H1 (cell line): ENCODE results near the gene RABGAP1. TPM values are rescaled to one million over a fixed set of nuclear protein-coding genes. Genes with fewer than 3 reads are reported as not detected.

ENCODE experiments used
- CTCF ChIA-PET: fragments of 300-600 bp; sonication (Branson Sonifier 250); formaldehyde crosslinking; loops from one replicate; lab custom pipeline; 2021; ENCODE audit not compliant: partially characterized antibody; lab: Charles Lee
- POLR2A ChIA-PET: fragments of 300-600 bp; sonication (Branson Sonifier 250); formaldehyde crosslinking; loops from one replicate; lab custom pipeline; 2021; ENCODE audit warnings: inconsistent platforms; ENCODE audit not compliant: partially characterized antibody; lab: Charles Lee
- DNase-seq, 2 experiments: peaks; one replicate each; pipeline versions ENCODE4 v3.0.0 to v3.0.0-alpha.2; 2010 to 2022; ENCODE audit warnings: low spot score in 2 of 2, low read depth in 1 of 2, mixed read lengths in 1 of 2
- FAIRE-seq: peaks from 2 replicates; lab custom pipeline; 2011; peaks lifted over from hg19 to GRCh38; lab: Jason Lieb, UNC
- H2AFZ ChIP-seq: 2 replicates; pipeline ENCODE4 v1.8.1; 2012; ENCODE audit warnings: low read length, inconsistent platforms
- H2AK5ac ChIP-seq: 2 replicates; pipeline ENCODE4 v1.6.1; 2013; ENCODE audit warnings: low read depth, low read length
- H2BK120ac ChIP-seq: replicated peaks from 2 replicates; pipeline ENCODE3; 2013; ENCODE audit warnings: low read depth, low read length, inconsistent platforms
- H2BK12ac ChIP-seq: 2 replicates; pipeline ENCODE4 v1.6.1; 2013; ENCODE audit warnings: low read depth, low read length
- H2BK15ac ChIP-seq: 2 replicates; pipeline ENCODE4 v1.6.1; 2013; ENCODE audit warnings: low read length
- H2BK20ac ChIP-seq: 2 replicates; pipeline ENCODE4 v1.6.1; 2013; ENCODE audit warnings: low read length
- H2BK5ac ChIP-seq: 2 replicates; pipeline ENCODE4 v1.6.1; 2013; ENCODE audit warnings: low read depth, low read length
- H3K14ac ChIP-seq: 2 replicates; pipeline ENCODE4 v1.6.1; 2013; ENCODE audit warnings: inconsistent platforms; ENCODE audit not compliant: insufficient read length
- H3K18ac ChIP-seq: 2 replicates; pipeline ENCODE4 v1.6.1; 2013; ENCODE audit warnings: low read length; ENCODE audit errors: extremely low read depth
- H3K23ac ChIP-seq: 2 replicates; pipeline ENCODE4 v1.6.1; 2013; ENCODE audit warnings: inconsistent platforms; ENCODE audit not compliant: insufficient read length
- H3K23me2 ChIP-seq: 2 replicates; pipeline ENCODE4 v1.6.1; 2013; ENCODE audit warnings: low read depth, low read length
- H3K27ac ChIP-seq: 2 replicates; pipeline ENCODE4 v1.6.1; 2011; ENCODE audit warnings: low read depth, low read length, inconsistent platforms
- H3K27me3 ChIP-seq, 4 experiments: replicated peaks in 1 of 4; 1 replicate in 1 of 4; 2 replicates in 3 of 4; pipeline versions ENCODE4 v1.6.1 to v1.8.1; 2011 to 2013; ENCODE audit warnings: low read length in 3 of 4, mild to moderate bottlenecking in 3 of 4, inconsistent platforms in 2 of 4, mixed read lengths in 2 of 4, moderate library complexity in 1 of 4; ENCODE audit not compliant: control insufficient read depth in 3 of 4, insufficient read depth in 3 of 4; ENCODE audit errors: extremely low read depth in 1 of 4
- H3K36me3 ChIP-seq, 4 experiments: 2 replicates each; pipeline versions ENCODE4 v1.6.1 to v1.8.1; 2011 to 2013; ENCODE audit warnings: mild to moderate bottlenecking in 4 of 4, low read length in 3 of 4, moderate library complexity in 2 of 4, control low read depth in 1 of 4, inconsistent platforms in 1 of 4; ENCODE audit not compliant: insufficient read depth in 4 of 4, control insufficient read depth in 2 of 4
- H3K4ac ChIP-seq: replicated peaks from 2 replicates; pipeline ENCODE3; 2013; ENCODE audit warnings: low read length, low read depth, mixed read lengths, inconsistent platforms; ENCODE audit not compliant: insufficient read length
- H3K4me1 ChIP-seq, 4 experiments: replicated peaks in 1 of 4; 1 replicate in 1 of 4; 2 replicates in 3 of 4; pipeline versions ENCODE4 v1.6.1 to v1.8.1; 2011 to 2013; ENCODE audit warnings: low read length in 3 of 4, inconsistent platforms in 2 of 4, mixed read lengths in 1 of 4; ENCODE audit not compliant: insufficient read depth in 4 of 4, control insufficient read depth in 3 of 4
- H3K4me2 ChIP-seq, 2 experiments: 2 replicates each; pipeline versions ENCODE4 v1.6.1 to v1.8.1; 2011 to 2013; ENCODE audit warnings: low read depth in 2 of 2, low read length in 2 of 2, control low read depth in 1 of 2, inconsistent platforms in 1 of 2, mild to moderate bottlenecking in 1 of 2; ENCODE audit not compliant: insufficient read depth in 1 of 2
- H3K4me3 ChIP-seq, 4 experiments: fragments of 200-600, 300-600 bp in 1 of 4; sonication (generic), shearing (Covaris generic), sonication (Bioruptor Twin) in 1 of 4; 2 replicates each; pipeline versions ENCODE4 v1.5.1 to v1.8.1; 2011 to 2016; ENCODE audit warnings: low read length in 4 of 4, low read depth in 3 of 4, control low read depth in 2 of 4, inconsistent platforms in 2 of 4, mild to moderate bottlenecking in 2 of 4, mixed read lengths in 1 of 4, moderate library complexity in 1 of 4; ENCODE audit not compliant: insufficient read depth in 2 of 4; ENCODE audit errors: extremely low read depth in 1 of 4
- H3K56ac ChIP-seq: replicated peaks from 2 replicates; pipeline ENCODE3; 2013; ENCODE audit warnings: low read depth, mild to moderate bottlenecking, mixed read lengths, low read length, inconsistent platforms; ENCODE audit not compliant: insufficient read length
- H3K79me1 ChIP-seq: 2 replicates; pipeline ENCODE4 v1.6.1; 2013; ENCODE audit warnings: low read depth, low read length, control low read depth
- H3K79me2 ChIP-seq, 2 experiments: 2 replicates each; pipeline versions ENCODE4 v1.6.1 to v1.8.1; 2012 to 2013; ENCODE audit warnings: low read length in 2 of 2, mild to moderate bottlenecking in 2 of 2, inconsistent platforms in 1 of 2; ENCODE audit not compliant: insufficient read depth in 2 of 2, control insufficient read depth in 1 of 2
- H3K9ac ChIP-seq, 4 experiments: replicated peaks in 1 of 4; 1 replicate in 1 of 4; 2 replicates in 3 of 4; pipeline versions ENCODE4 v1.6.1 to v1.8.1; 2011 to 2013; ENCODE audit warnings: low read depth in 3 of 4, low read length in 3 of 4, control low read depth in 2 of 4, mild to moderate bottlenecking in 2 of 4, moderate library complexity in 2 of 4, inconsistent platforms in 1 of 4; ENCODE audit errors: extremely low read depth in 1 of 4
- H3K9me3 ChIP-seq, 2 experiments: 2 replicates each; pipeline versions ENCODE4 v1.6.1 to v1.8.1; 2012 to 2013; ENCODE audit warnings: mild to moderate bottlenecking in 2 of 2, moderate library complexity in 2 of 2, control low read depth in 1 of 2, inconsistent platforms in 1 of 2, low read depth in 1 of 2, low read length in 1 of 2, mixed read lengths in 1 of 2; ENCODE audit not compliant: insufficient read depth in 2 of 2
- H4K20me1 ChIP-seq, 2 experiments: replicated peaks in 1 of 2; 2 replicates each; pipeline versions ENCODE3 to v1.8.1; 2011 to 2013; ENCODE audit warnings: inconsistent platforms in 2 of 2, low read length in 2 of 2, mild to moderate bottlenecking in 1 of 2; ENCODE audit not compliant: insufficient read depth in 2 of 2, control insufficient read depth in 1 of 2
- H4K5ac ChIP-seq: 2 replicates; pipeline ENCODE4 v1.6.1; 2013; ENCODE audit warnings: low read length, low read depth, mixed read lengths, inconsistent platforms; ENCODE audit not compliant: insufficient read length
- H4K8ac ChIP-seq: 2 replicates; pipeline ENCODE4 v1.8.0; 2013; ENCODE audit warnings: mild to moderate bottlenecking, moderate library complexity, low read length, inconsistent platforms; ENCODE audit not compliant: insufficient read depth; ENCODE audit errors: extremely low read depth
- H4K91ac ChIP-seq: replicated peaks from 2 replicates; pipeline ENCODE3; 2013; ENCODE audit warnings: low read length, mixed read lengths, inconsistent platforms; ENCODE audit not compliant: insufficient read length
- SUZ12 ChIP-seq: fragments of 200-600 bp; sonication (generic); IDR thresholded peaks from 2 replicates; pipeline ENCODE4 v1.6.1; 2012; ENCODE audit warnings: mild to moderate bottlenecking, inconsistent platforms, low read length, moderate library complexity, mixed read lengths
- WGBS, 2 experiments: shearing (Covaris generic) in 1 of 2; methylation state at CpG; one replicate each; pipeline versions ENCODE4 v1.1.6 to v1.1.7; 2013 to 2015; ENCODE audit warnings: low lambda C conversion rate in 2 of 2, mixed read lengths in 2 of 2, inconsistent platforms in 1 of 2, low coverage in 1 of 2, missing lambda C conversion rate in 1 of 2; ENCODE audit not compliant: insufficient replicate concordance in 2 of 2, insufficient coverage in 1 of 2, insufficient read length in 1 of 2; ENCODE audit errors: extremely low coverage in 1 of 2, missing lambda C conversion rate in 1 of 2; 5-methylcytosine and 5-hydroxymethylcytosine counted together
- polyA plus RNA-seq, 7 experiments: library from polyadenylated mRNA; depleted of rRNA in 3 of 7; stranded (reverse) in 5 of 7; unstranded in 2 of 7; fragments of >200 nt in 5 of 7; fragments of 200-250 nt in 2 of 7; gene quantifications; 1 replicate in 5 of 7; 2 replicates in 1 of 7; 4 replicates in 1 of 7; pipeline versions ENCODE4 v1.2.1 to v1.2.3, GENCODE V29; 2011 to 2013; ENCODE audit warnings: missing spikeins in 2 of 7, mixed read lengths in 2 of 7
- total RNA-seq: library from RNA; stranded (reverse); fragmentation: NEBNext Ultra II Directional; extraction: Animal tissue kit (Norgen Biotek cat#: 25700); gene quantifications from 2 replicates; pipeline ENCODE4 v1.2.1, GENCODE V29; 2021

RABGAP1 gene
- total and polyA plus RNA-seq, 2 of the 8 experiments (the other 6 are each of a cell fraction or from before 2014, with no cell fraction given) = 15.7 to 38.3 TPM

DNA sequence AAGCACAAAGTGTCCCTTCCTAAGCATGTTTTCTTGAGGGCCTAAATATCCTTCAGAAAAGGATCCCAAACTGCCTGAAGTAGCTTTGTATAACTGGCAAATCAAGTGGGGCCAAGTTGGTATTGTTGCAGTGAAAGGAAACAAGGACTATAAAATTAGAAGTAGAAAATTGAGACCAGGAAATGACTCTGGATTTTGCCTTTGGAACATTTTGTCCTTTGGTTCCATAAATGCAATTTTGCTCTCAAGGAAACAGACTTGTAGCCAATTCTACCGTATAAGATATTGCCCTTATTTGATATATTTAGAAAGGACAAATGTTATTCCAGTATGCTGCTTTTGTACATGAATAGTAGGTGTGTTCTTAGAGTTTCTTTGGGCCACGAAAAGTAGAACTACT is 34.4 kb downstream of the RABGAP1 start:
- H2BK12ac ChIP-seq = no peak overlapping the region
- no peak overlapping the region for H3K27ac ChIP-seq
- no peak overlapping the region for H4K8ac ChIP-seq
- 94% methylated on average over 2 of the region's 2 CpGs; no CpG with 5 or more reads in 1 of the 2 experiments for WGBS, 2 experiments
- no peak overlapping the region for H2AK5ac ChIP-seq
- H3K14ac ChIP-seq = no peak overlapping the region
- H4K5ac ChIP-seq = no peak overlapping the region
- DNase-seq = no peak
- no peak overlapping the region for H2BK20ac ChIP-seq
- no peaks in the 10 kb centered on the region for H3K79me1 ChIP-seq
- peaks cover 0 to 3% of the 10 kb centered on the region in 2 experiments for H4K20me1 ChIP-seq
- no peak overlapping the region for H3K23ac ChIP-seq
- H3K18ac ChIP-seq = no peak overlapping the region
- H2BK120ac ChIP-seq = no peak overlapping the region
- FAIRE-seq = no peak
- no peak for TF ChIP-seq SUZ12
- no peak overlapping the region for H3K4me3 ChIP-seq
- POLR2A ChIA-PET = interaction anchor here (1.0 to 1.2 kb wide), 2 partner anchors 21 to 35 kb away, joined by 3 read pairs; partner anchors contain the start of gene RABGAP1
- no peak overlapping the region for H3K9ac ChIP-seq
- no peak overlapping the region for H4K91ac ChIP-seq
- no peak overlapping the region for H2AFZ ChIP-seq
- H3K9me3 ChIP-seq = no peaks in the 10 kb centered on the region
- no peaks in the 10 kb centered on the region for H3K23me2 ChIP-seq
- no peak overlapping the region for H3K56ac ChIP-seq
- H3K27me3 ChIP-seq = no peaks in the 10 kb centered on the region
- no peak overlapping the region for H2BK15ac ChIP-seq
- H3K4me1 ChIP-seq = no peaks in the 10 kb centered on the region
- H3K4me2 ChIP-seq = no peak overlapping the region
- CTCF ChIA-PET = interaction anchor here (1.0 to 1.3 kb wide), 3 partner anchors 11 to 92 kb away, joined by 3 to 5 read pairs (median 3); no protein-coding TSS in a partner anchor
- H3K36me3 ChIP-seq = peaks cover 0 to 19% (median 6%) of the 10 kb centered on the region in 4 experiments; a peak in 5 of 8 replicates
- H2BK5ac ChIP-seq = no peak overlapping the region
- H3K79me2 ChIP-seq = peaks cover 0 to 36% of the 10 kb centered on the region in 2 experiments; a peak in 2 of 4 replicates
- H3K4ac ChIP-seq = no peak overlapping the region
